Measurements from ENCODE around the gene RAB11FIP4. TPM values are rescaled to one million over a fixed set of nuclear protein-coding genes. Genes with fewer than 3 reads are reported as not detected.

The RAB11FIP4 gene
- total RNA-seq, 1 donor: 0.72 TPM

GRCh38 chr17:31385428-31386285 is 5.8 kb upstream of the RAB11FIP4 start:
- H3K4me3 ChIP-seq (ENCODE audit: insufficient read depth, low read length): no peak overlapping the region
- no peak overlapping the region for H3K4me2 ChIP-seq (ENCODE audit: insufficient read depth, low read length)
- H3K79me2 ChIP-seq (ENCODE audit: insufficient read depth, low read length): no peaks in the 10 kb centered on the region
- H3K27me3 ChIP-seq (ENCODE audit: insufficient read depth, low read length): peaks cover 17% of the 10 kb centered on the region
- H3K36me3 ChIP-seq (ENCODE audit: insufficient read depth, low read length): peaks cover 9% of the 10 kb centered on the region
- H3K9me3 ChIP-seq (ENCODE audit: low read depth, low read length): no peaks in the 10 kb centered on the region
- H2AFZ ChIP-seq (ENCODE audit: low read length): no peak overlapping the region
- peak; percentile 72 for DNase-seq (ENCODE audit: insufficient read length, low spot score, missing footprints)
- H3K27ac ChIP-seq (ENCODE audit: low read depth, low read length): no peak overlapping the region
- TF ChIP-seq CTCF (IDR thresholded peaks at IDR 0.05; ENCODE audit: extremely low read depth, low read depth, low read length): no peak
- H4K20me1 ChIP-seq (ENCODE audit: insufficient read depth, low read length): peaks cover 4% of the 10 kb centered on the region
- H3K4me1 ChIP-seq (ENCODE audit: insufficient read depth, low read length): no peaks in the 10 kb centered on the region

- TF ChIP-seq CTCF (IDR thresholded peaks at IDR 0.05; ENCODE audit: extremely low read depth, low read depth, low read length): no peak
- Histone ChIP-seq H2AFZ (ENCODE audit: low read length) (no peak overlapping the region), H4K20me1 (ENCODE audit: insufficient read depth, low read length) (peaks cover 4% of the 10 kb centered on the region), H3K9me3 (ENCODE audit: low read depth, low read length) (no peaks in the 10 kb centered on the region), H3K4me1 (ENCODE audit: insufficient read depth, low read length) (no peaks in the 10 kb centered on the region), H3K79me2 (ENCODE audit: insufficient read depth, low read length) (no peaks in the 10 kb centered on the region), H3K27me3 (ENCODE audit: insufficient read depth, low read length) (peaks cover 23% of the 10 kb centered on the region), H3K36me3 (ENCODE audit: insufficient read depth, low read length) (peaks cover 9% of the 10 kb centered on the region), H3K4me3 (ENCODE audit: insufficient read depth, low read length) (no peak overlapping the region), H3K27ac (ENCODE audit: low read depth, low read length) (no peak overlapping the region), H3K4me2 (ENCODE audit: insufficient read depth, low read length) (no peak overlapping the region)
- DNase-seq (ENCODE audit: insufficient read length, low spot score, missing footprints): no peak
These were observed 4.9 kb upstream of the RAB11FIP4 start for GRCh38 chr17:31386542-31387075.

- no peak overlapping the region for H3K4me2 ChIP-seq (ENCODE audit: insufficient read depth, low read length)
- H4K20me1 ChIP-seq (ENCODE audit: insufficient read depth, low read length): peaks cover 4% of the 10 kb centered on the region
- H3K4me3 ChIP-seq (ENCODE audit: insufficient read depth, low read length): no peak overlapping the region
- H3K4me1 ChIP-seq (ENCODE audit: insufficient read depth, low read length): no peaks in the 10 kb centered on the region
- H3K27me3 ChIP-seq (ENCODE audit: insufficient read depth, low read length): peaks cover 28% of the 10 kb centered on the region
- H3K9me3 ChIP-seq (ENCODE audit: low read depth, low read length): no peaks in the 10 kb centered on the region
- TF ChIP-seq CTCF (IDR thresholded peaks at IDR 0.05; ENCODE audit: extremely low read depth, low read depth, low read length): no peak
- H2AFZ ChIP-seq (ENCODE audit: low read length): no peak overlapping the region
- no peak for DNase-seq (ENCODE audit: insufficient read length, low spot score, missing footprints)
- no peaks in the 10 kb centered on the region for H3K79me2 ChIP-seq (ENCODE audit: insufficient read depth, low read length)
- H3K36me3 ChIP-seq (ENCODE audit: insufficient read depth, low read length): peaks cover under 1% of the 10 kb centered on the region
- no peak overlapping the region for H3K27ac ChIP-seq (ENCODE audit: low read depth, low read length)
These were observed 4.0 kb upstream of the RAB11FIP4 start for GRCh38 chr17:31387438-31387837.

- Histone ChIP-seq H3K27ac (ENCODE audit: low read depth, low read length) (no peak overlapping the region), H3K9me3 (ENCODE audit: low read depth, low read length) (no peaks in the 10 kb centered on the region), H2AFZ (ENCODE audit: low read length) (no peak overlapping the region), H3K27me3 (ENCODE audit: insufficient read depth, low read length) (peaks cover 37% of the 10 kb centered on the region), H3K36me3 (ENCODE audit: insufficient read depth, low read length) (no peaks in the 10 kb centered on the region), H3K4me1 (ENCODE audit: insufficient read depth, low read length) (no peaks in the 10 kb centered on the region), H3K79me2 (ENCODE audit: insufficient read depth, low read length) (no peaks in the 10 kb centered on the region), H3K4me3 (ENCODE audit: insufficient read depth, low read length) (no peak overlapping the region), H3K4me2 (ENCODE audit: insufficient read depth, low read length) (no peak overlapping the region), H4K20me1 (ENCODE audit: insufficient read depth, low read length) (peaks cover 4% of the 10 kb centered on the region)
- DNase-seq (ENCODE audit: insufficient read length, low spot score, missing footprints): peak; percentile 70
- no peak for TF ChIP-seq CTCF (IDR thresholded peaks at IDR 0.05; ENCODE audit: extremely low read depth, low read depth, low read length)
These were observed 3.1 kb upstream of the RAB11FIP4 start for GRCh38 chr17:31388351-31388750.

Data from osteoblast (primary cell).